HG03175 (cell line): ENCODE results near the gene GXYLT2.

ENCODE experiments used
- ATAC-seq: cut with Tn5 transposase; IDR thresholded peaks from one replicate; pipeline ENCODE4 v1.9.1; 2021; ENCODE audit warnings: mild to moderate bottlenecking, moderate library complexity; ENCODE audit not compliant: unreplicated experiment

The GXYLT2 gene, protein sequence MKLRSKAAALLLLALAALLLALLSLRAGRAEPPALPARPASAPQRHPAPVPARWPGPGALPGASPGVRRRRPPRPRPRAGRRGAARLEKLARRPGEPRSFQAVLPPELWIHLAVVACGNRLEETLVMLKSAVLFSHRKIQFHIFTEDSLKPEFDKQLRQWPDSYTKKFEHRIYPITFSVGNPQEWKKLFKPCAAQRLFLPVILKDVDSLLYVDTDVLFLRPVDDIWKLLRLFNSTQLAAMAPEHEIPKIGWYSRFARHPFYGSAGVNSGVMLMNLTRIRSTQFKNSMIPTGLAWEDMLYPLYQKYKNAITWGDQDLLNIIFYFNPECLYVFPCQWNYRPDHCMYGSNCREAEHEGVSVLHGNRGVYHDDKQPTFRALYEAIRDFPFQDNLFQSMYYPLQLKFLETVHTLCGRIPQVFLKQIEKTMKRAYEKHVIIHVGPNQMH

DNA sequence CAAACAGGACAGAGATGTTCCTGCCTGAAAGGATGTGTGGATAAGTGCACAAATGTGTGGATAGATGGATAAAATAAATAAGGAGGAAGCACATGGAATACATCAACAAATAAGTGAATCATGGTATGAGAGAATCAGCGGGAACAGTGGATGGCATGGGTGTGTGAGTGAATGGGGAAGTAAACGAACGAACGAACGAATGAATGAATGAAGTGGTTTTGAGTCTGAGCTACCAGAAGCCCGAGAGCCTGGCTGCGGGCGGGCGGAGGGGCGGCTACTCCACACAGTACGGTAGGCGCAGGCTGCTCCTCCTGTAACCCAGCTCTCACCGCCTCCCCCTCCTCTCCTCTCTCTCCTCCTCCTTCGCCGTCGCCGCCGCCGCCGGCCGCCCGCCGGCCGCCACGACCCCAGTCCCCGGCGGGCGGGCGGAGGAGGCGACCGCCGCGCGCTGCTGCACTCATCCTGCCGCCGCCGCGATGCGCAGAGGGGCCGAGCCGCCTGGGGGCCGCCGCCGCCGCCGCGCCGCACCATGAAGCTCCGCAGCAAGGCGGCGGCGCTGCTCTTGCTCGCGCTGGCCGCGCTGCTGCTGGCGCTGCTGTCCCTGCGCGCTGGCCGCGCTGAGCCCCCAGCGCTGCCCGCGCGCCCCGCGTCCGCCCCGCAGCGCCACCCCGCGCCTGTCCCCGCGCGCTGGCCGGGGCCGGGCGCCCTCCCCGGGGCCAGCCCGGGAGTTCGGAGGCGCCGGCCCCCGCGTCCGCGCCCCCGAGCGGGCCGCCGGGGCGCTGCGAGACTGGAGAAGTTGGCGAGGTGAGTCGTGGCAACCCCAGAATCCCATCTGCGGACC, at the start of gene GXYLT2:
Gene GXYLT2, plus strand, starts transcription at position 342 of the 841 bp plus-strand sequence. Its CDS starts 188 bp downstream, at position 530.
- peak; percentile 51 for ATAC-seq

DNA sequence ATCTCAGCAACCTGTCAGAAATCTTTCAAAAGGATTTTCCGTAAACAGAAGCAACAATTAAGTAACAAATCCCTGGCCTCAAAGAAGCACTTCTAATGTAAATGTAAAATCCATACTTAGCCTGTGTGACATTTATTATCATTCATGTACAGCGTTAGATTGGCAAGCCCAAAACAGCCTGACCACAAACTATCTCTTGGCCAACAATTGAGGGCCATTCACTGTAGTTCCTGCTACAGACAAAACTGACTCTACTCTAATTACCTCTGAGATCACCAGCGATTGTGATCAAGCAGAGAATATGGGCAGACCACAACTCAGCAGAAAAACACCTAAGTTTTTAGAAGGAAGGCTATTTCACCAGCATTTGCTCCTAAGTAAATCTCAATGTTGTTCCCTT, 48.8 kb upstream of the GXYLT2 start:
- no peak for ATAC-seq

DNA sequence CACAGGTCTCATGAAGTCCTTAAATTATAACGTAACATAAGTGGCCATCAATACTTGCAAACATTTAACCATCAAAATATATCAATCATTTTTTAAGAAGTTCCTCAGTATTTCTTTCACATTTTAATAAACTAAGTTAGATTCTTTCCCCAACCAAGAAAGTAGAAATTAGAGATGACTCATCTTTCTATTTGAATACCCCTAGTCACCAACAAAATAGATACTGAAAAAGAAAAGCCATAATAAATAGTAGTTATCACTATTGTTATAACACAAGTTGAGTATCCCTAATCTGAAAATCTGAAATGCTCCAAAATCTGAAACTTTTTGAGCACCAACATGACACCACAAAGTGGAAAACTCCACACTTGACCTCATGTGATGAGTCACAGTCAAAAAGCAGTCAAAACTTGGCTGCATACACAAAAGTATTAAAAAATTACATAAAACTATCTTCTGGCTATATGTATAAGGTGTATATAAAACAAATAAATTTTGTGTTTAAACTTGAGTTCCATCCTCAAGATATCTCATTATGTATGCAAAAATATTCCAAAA, 43.3 kb upstream of the GXYLT2 start:
- no peak for ATAC-seq

DNA sequence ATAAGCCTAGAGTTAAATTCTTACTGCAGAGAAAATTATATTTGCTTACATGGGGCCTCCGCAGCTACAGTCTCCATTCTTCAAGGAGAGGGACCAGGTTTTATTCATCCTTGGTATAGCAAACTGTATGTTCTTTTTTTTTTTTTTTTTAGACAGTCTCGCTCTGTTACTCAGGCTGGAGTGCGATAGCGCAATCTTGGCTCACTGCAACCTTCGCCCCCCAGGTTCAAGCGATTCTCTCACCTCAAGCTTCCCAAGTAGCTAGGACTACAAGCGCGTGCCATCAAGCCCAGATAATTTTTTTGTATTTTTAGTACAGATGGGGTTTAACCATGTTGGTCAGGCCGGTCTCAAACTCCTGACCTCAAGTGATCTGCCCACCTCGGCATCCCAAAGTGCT, 41.7 kb upstream of the GXYLT2 start:
- ATAC-seq = no peak

DNA sequence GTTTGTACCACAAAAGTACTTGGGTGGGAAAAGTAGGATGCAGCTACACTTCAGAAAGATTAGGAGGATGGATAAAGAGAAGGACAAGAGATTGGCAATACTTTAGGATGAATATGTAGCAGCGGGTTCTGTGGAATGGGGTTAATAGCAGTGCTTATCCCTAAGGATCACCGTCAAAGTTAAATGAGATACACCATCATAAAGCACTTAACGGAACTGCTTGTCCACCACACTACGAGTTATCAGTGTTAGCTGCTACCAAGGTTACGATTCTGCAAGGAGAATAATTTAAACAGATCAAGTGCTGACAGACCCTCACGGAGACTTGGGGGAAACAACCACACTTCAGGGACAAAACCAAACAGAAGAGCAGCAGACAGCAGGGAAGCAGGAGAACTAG, 40.6 kb upstream of the GXYLT2 start:
- ATAC-seq = no peak

DNA sequence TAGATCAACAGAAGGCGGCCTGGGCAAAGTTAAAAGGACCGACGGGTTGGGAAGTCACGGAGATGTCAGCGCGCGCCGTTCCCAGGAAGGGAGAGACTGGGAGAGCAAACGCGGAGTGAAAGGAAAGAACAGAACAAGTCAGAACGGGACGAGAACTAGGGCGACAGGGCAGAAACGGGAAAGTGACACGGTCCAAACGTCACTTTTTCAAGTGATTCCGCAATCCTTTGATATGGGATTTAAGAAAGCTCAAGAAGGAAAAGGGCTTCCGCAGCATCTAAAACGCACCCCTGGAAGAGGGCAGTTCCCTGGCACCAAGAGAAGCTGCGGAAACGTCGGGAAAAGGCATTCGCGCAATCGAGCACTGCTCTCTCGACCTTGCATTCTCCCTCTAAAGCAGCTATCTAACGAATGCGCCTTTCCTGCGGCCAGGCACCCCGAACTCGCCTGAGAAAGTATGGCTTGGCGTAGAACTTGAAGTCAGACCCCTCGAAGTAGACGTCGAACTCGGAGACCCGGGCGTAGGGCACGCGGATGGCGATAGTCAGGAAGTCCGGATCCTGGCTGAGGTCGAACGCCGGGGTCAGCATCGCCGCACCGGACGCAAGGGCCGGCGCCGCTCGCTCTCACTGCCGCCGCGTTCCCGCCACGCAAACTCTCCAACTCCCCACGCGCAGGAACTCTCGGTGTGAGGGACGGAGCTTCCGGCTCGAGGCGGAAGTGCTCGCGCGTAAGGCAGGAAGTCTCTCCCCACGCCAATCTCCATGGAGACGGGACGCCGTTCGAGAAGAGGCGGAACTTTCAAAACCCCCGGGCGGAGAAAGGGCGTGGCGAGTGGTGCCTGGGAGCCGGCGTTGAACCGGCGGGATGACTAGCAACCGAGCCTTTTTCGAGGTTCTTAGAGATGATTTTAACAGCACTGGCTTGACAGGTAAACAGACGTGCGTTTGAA, 39.8 kb upstream of the GXYLT2 start, which contains the start of gene SHQ1:
Gene SHQ1, minus strand, starts transcription at position 695 of the 952 bp plus-strand sequence. Its CDS starts 105 bp downstream, at position 590.
- ATAC-seq = peak; percentile 93

DNA sequence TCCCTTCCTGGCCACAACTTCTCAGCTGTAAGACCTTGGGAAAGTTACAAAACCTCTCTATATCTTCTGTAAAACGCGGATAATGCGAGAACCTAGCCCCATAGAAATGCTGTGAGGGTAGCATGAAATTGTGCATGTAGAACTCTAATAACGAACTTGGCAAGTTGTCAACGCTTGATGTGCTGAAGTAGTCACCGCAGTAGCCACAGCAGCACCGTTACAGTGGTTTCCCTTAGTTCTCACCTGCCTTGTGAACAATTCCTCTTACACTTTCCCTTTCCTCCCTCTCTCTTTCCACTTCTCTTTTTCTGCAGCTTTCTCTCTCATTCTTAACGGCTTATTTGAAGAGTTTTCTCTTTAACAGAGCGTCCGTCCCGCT, 39.2 kb upstream of the GXYLT2 start:
- peak; percentile 44 for ATAC-seq

DNA sequence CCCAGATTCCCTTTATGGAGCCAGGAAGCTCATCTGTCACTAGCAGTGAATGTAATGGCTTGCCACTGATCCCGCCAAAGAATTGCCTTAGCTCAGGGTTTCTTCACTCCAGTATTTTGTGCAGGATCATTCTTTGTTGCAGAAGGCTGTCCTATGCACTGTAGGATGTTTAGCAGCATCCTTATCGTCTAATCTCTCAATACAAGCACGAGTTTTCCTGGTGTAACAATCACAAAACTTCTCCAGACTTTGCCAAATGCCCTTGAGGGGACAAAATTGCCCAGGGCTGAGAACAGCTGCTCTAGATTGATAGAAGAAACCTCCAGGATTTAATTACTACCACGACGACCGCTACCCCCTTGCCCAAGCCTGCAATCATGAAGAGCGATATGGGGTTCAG, 32.8 kb upstream of the GXYLT2 start:
- no peak for ATAC-seq

DNA sequence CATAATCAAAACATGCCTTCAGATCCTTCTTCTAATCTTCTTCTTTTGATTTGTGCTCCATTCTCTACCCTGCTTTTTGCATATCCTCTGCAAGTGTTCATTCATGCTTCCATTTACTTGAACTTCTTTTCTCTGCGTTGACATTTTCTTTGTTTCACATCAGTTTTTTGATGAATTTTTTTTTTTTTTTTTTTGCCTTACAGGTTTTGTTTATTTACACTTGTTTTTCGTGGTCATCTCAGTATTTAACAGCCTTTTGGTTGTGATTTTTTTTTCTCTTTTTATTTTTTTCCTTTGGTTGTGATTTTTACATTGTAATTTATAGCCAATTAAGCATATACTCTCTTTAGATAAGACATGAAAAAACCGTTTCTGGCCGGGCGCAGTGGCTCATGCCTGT, 27.8 kb upstream of the GXYLT2 start:
- ATAC-seq = no peak

DNA sequence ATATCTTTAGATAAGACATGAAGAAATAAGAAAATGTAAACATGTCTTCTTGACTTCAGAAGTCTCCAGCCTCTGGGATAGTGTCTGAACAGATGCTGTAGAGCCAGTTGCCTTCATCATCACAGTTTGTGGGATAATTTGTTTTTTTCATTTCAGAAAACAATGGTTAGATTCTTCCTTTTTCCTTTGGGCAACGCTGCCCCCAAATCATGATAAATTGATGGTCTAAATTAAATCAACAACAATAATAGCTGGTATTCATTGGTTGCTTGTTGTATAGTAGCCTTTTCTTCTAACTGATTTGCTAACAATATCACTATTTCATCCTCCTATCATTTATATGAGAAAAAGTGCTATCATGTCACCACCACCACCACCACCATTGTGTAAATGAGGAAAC, 27.0 kb upstream of the GXYLT2 start:
- ATAC-seq = no peak

DNA sequence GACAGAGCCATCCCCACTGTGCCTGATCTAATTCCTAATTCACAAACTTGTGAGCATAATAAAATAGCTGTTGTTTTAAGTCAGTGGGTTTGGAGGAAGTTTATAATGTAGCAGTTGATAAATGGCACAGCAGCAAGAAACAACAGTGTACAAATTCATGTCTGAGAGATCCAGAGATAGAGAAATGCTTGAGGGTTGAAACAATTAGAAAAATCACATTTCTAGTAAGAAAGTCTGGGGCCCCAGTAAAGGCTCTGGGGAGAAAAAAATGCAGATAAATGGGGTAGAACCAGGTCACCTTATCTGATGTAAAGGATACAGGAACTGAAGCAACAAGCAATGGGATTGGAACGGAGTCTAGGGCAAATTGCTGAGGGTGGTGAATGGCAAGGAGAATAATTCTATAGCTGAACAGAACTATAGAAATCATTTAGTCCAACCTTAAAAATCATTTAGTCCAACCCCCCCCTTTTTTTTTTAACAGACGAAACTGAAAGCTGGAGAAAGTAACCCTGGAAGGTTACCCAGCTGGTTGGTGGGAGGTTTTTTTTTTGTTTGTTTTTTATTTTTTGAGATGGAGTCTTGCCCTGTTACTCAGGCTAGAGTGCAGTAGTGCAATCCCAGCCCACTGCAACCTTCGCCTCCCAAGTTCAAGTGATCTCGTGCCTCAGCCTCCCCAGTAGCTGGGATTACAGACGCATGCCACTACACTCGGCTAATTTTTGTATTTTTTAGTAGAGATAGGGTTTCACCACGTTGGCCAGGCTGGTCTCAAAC, 25.3 kb upstream of the GXYLT2 start:
- ATAC-seq = no peak

DNA sequence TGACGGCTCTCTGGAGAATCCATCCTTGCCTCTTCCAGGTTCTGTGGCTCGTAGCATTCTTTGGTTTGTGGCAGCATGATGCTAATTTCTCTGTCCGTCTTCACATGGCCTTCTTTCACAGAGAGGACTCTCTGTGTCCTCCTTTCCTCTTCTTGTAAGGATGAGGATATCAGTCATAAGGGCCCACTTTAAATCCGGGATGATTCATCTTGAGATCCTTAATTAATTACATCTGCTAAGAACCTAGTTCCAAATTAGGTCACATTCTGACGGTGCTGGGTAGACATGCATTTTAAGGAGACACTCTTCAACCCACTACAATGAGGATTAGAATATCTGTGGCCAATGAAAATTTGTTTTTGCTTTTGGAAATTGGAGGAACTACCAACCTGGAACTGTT, 15.7 kb upstream of the GXYLT2 start:
- no peak for ATAC-seq

DNA sequence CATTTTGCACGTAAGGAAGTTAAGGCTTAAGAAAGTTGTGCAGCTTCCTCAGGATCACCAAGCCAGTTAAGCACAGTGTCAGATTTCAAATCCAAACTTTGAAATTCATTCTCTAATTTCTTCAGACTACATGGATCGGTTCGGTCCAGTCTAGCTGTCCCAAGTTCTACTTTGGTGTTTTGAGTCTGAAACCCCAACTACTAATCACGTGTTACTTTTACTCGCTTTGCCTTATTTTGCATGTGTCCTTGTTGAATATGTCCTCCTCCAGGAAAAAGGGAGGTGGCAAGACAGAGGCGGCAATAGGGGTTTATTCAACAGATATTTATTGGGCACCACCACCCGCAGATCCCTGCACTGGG, 522 bp upstream of the GXYLT2 start:
- ATAC-seq = no peak

DNA sequence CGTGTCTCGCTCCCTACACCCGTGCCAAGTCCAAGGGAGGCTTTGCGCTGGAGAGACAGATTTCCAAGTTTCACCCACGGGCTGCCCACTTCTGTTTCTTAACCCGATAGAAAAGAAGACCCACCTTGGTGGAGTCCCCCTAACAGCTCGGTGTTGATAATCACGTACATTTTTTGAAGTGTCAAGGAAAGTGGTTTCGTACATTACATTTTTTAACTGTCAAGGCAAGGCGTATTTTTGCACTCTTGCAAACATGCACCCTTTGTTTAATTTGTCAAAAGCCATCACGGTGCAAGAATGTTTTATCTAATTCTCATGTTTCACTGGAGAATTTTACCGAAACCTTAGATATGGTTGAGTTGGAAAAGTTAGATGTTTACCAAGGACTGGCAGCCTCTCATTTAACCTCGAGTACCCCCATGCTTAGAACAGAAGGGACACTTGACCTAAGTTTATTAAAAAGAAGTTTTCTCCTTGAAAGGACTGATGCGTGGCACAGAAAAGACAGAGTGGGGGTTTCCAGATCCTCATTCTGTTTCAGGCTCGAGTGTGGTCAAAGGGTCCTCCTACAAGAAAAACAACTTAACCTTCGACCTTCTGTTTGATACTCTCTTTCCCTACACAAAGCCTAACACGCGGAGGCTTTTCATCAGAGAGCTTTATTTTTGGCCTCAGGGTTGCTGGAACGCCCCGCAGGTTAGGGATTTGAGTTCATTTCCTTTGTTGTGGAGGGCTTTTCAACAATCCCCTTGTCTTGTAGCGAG, 882 bp downstream of the GXYLT2 start:
- ATAC-seq = no peak

DNA sequence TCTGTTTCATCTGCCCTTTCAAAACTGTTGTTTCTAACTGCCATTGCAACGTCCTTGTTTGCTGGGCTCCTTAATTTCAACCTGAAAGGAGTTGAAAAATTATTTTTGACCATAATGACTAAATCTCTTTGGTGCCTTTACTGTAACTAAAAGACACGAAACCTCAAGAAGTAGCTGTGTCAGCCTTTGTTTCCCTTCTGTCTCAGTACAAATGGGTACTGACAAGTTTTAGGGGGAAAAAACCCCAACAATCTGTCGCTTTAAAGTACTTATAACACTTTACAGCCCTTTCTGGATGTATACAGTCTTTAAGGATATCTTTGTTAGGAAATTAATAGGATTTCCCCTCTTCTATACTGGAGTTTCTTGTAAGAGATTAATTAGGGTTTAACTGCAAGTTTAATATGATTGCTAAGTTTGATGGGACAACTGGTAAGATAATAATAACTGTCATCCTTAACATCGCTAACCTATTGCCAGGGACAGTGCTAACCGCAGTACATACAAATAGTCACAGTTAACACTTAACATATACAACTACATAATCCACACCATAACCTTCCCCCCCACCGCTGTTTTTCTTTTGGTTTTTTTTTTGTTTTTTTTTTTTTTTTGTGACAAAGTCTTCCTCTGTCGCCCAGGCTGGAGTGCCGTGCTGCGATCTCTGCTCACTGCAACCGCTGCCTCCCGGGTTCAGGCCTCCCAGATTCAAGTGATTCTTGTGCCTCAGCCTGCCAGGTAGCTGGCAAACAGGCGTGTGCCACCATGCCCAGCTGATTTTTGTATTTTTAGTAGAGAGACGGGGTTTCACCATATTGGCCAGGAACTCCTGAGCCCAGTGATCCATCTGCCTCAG, 1.7 kb downstream of the GXYLT2 start:
- ATAC-seq = no peak

DNA sequence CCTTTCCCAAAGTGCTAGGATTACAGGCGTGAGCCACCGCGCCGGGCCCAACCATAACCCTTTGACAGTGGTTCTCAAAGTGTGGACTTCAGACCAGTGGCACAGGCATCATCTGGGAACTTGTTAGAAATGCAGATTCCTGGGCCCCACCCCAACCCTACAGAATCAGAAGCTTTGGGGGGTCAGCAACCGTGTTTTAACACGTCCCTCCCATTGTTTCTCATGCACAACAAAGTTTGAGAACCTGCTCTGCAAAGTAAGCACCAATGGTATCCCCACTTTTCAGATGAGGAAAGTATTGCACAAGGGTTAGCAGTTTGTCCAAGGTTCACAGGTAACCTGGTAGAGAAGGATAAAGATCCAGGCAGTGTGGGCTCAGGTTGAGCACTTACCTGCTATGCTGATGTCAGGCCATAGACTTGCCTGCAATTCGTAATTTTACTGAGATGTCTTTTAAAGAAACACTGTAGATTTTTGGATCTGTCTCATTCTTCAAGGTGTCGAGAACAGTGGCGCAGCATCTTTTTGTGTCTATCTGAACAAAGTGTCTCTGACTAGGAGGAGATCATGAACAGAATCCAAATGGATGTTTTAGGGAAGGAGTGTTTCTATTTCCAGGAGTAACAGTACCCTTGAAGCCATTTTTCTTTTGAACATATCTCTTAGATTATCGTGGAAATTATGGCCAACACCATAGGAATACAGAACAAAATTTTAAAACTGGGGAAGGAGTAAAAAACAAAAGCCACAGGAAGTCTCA, 2.5 kb downstream of the GXYLT2 start:
- no peak for ATAC-seq

DNA sequence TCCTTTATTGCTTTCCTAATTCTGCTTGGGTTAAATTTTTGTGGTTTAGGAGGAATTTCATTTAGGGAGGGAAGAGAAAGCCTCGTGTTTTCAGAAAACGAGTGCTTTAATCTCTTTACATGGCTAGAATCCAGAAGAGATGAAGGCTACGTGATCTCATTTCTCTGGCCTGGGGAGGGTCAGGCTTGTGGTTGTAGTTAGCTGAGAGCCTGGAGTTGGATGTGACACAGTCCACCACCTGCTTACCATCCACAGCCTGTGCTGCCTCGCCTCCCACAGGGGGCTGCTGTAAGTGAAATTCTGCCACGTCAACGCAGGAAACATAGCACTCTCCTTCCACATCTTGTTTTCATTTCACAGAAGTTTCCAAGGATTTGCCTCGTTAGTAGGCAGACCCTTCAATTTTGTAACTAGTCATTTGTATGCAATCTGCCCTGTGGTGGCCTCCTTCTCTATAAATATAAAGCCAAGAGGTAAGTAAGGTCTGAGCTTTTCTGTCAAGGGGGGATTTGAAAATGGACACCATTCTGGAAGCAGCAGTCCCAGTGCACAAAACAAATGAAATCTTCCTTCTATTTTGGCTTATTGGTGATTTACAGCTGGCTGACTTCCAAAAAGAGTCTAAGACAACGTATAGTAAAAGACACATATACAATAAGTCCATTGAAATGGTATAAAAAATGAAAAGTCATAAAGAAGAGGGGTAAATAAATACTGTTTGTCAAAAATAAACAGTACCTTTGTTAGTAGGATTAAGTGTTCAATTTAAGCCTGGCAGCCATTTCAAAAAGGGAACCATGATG, 3.4 kb downstream of the GXYLT2 start:
- ATAC-seq = no peak
